Fibroblast of skin of back (primary cell): ENCODE measurements around the gene SIL1.
"Not testable (repeated sequence)": the region's sequence is repeated elsewhere in the genome, so short reads cannot be mapped to it uniquely, and the experiment has no call there.

ENCODE experiments used
- DNase-seq: peaks from one replicate; pipeline ENCODE4 v3.0.0-alpha.2; 2013

SIL1 gene

GRCh38 chr5:139064613-139065012 lies 133.6 kb downstream of the SIL1 start:
- DNase-seq, result no peak

GRCh38 chr5:139063664-139064054 lies 134.5 kb downstream of the SIL1 start:
- no peak for DNase-seq

- DNase-seq, result no peak
Observed at GRCh38 chr5:139062910-139063663, 135.1 kb downstream of the SIL1 start.

GRCh38 chr5:139061856-139062255 lies 136.3 kb downstream of the SIL1 start:
- DNase-seq, result peak; percentile 24

GRCh38 chr5:139061274-139061673 lies 136.9 kb downstream of the SIL1 start:
- peak; percentile 95 for DNase-seq

- DNase-seq, result peak; percentile 68
Observed at GRCh38 chr5:139058121-139058520, 140.0 kb downstream of the SIL1 start.

- DNase-seq, result not testable (repeated sequence)
Observed at GRCh38 chr5:139057045-139057939, 140.9 kb downstream of the SIL1 start.

- no peak for DNase-seq
Observed at GRCh38 chr5:139052975-139053374, 145.2 kb downstream of the SIL1 start.

GRCh38 chr5:139051392-139051791 lies 146.8 kb downstream of the SIL1 start:
- DNase-seq, result no peak

- DNase-seq, result no peak
Observed at GRCh38 chr5:139050432-139050831, 147.7 kb downstream of the SIL1 start.

GRCh38 chr5:139049780-139050179 lies 148.4 kb downstream of the SIL1 start:
- no peak for DNase-seq

GRCh38 chr5:139046551-139046950 lies 151.6 kb downstream of the SIL1 start:
- DNase-seq, result peak; percentile 33

GRCh38 chr5:139043157-139043905 lies 154.8 kb downstream of the SIL1 start:
- no peak for DNase-seq

- no peak for DNase-seq
Observed at GRCh38 chr5:139040081-139040480, 158.1 kb downstream of the SIL1 start.

- no peak for DNase-seq
Observed at GRCh38 chr5:139038613-139039305, 159.4 kb downstream of the SIL1 start.

- DNase-seq, result peak; percentile 13
Observed at GRCh38 chr5:139037732-139038131, 160.4 kb downstream of the SIL1 start.

- DNase-seq, result not testable (repeated sequence)
Observed at GRCh38 chr5:139036332-139036731, 161.8 kb downstream of the SIL1 start.

- no peak for DNase-seq
Observed at GRCh38 chr5:139027150-139027549, 171.0 kb downstream of the SIL1 start.

GRCh38 chr5:139025651-139026050 lies 172.5 kb downstream of the SIL1 start:
- no peak for DNase-seq

- DNase-seq, result no peak
Observed at GRCh38 chr5:139023286-139023685, 174.9 kb downstream of the SIL1 start.

GRCh38 chr5:139022528-139022927 lies 175.6 kb downstream of the SIL1 start:
- DNase-seq, result no peak

- DNase-seq, result no peak
Observed at GRCh38 chr5:139021346-139021745, 176.8 kb downstream of the SIL1 start.
